K562 (cell line): ENCODE measurements around the gene SDE2. TPM values are rescaled to one million over a fixed set of nuclear protein-coding genes. Genes with fewer than 3 reads are reported as not detected.

Experiments
- AFF4 ChIP-seq: sonication (generic); formaldehyde crosslinking; IDR thresholded peaks from 2 replicates; pipeline ENCODE4 v1.8.0; 2023; ENCODE audit warnings: mild to moderate bottlenecking, missing genetic modification reagents
- CBX5 ChIP-seq: IDR thresholded peaks from 2 replicates; pipeline ENCODE4 v1.6.1; 2014; ENCODE audit warnings: low read depth, borderline replicate concordance
- CHAMP1 ChIP-seq: fragments of 450-650 bp; IDR thresholded peaks from 2 replicates; pipeline ENCODE4 v1.6.1; 2016; ENCODE audit warnings: mild to moderate bottlenecking
- ELK1 ChIP-seq: sonication (generic); formaldehyde crosslinking; IDR thresholded peaks from 2 replicates; pipeline ENCODE4 v1.8.1; 2022; ENCODE audit warnings: missing genetic modification reagents
- FOXA1 ChIP-seq: fragments of 450-650 bp; IDR thresholded peaks from 2 replicates; pipeline ENCODE4 v1.6.1; 2016; ENCODE audit warnings: mild to moderate bottlenecking, borderline replicate concordance
- GATAD2A ChIP-seq: fragments of 450-650 bp; IDR thresholded peaks from 2 replicates; pipeline ENCODE4 v1.6.1; 2017
- IRF2 ChIP-seq: sonication (generic); formaldehyde crosslinking; IDR thresholded peaks from 2 replicates; pipeline ENCODE4 v1.8.1; 2022; ENCODE audit warnings: mild to moderate bottlenecking, missing genetic modification reagents
- PHF21A ChIP-seq: fragments of 450-650 bp; IDR thresholded peaks from 2 replicates; pipeline ENCODE4 v1.6.1; 2017; ENCODE audit warnings: low read depth, borderline replicate concordance
- POLR2AphosphoS5 ChIP-seq: IDR thresholded peaks from 2 replicates; pipeline ENCODE4 v1.6.1; 2011; ENCODE audit warnings: mild to moderate bottlenecking, low read depth, low read length, moderate library complexity; ENCODE audit not compliant: control insufficient read depth, insufficient read depth
- SRF ChIP-seq, 2 experiments: fragments of 250-450, 450-650 bp in 1 of 2; sonication (Bioruptor Pico) in 1 of 2; sonication (generic) in 1 of 2; formaldehyde crosslinking; IDR thresholded peaks; 2 replicates each; pipeline versions ENCODE4 v1.5.0 to v1.5.1; 2020 to 2022; ENCODE audit warnings: mild to moderate bottlenecking in 1 of 2, missing genetic modification reagents in 1 of 2
- STAT6 ChIP-seq: sonication (generic); formaldehyde crosslinking; IDR thresholded peaks from 2 replicates; pipeline ENCODE4 v1.8.1; 2023; ENCODE audit warnings: mild to moderate bottlenecking, missing genetic modification reagents
- ZBTB11 ChIP-seq, 3 experiments: fragments of 200-800 bp in 1 of 3; fragments of 250-450 bp in 1 of 3; fragments of 450-650 bp in 1 of 3; sonication (Bioruptor Pico) in 1 of 3; sonication (Bioruptor generic) in 1 of 3; formaldehyde crosslinking in 1 of 3; IDR thresholded peaks; 2 replicates each; pipeline versions ENCODE4 v1.6.1 to v1.8.0; 2016 to 2022; ENCODE audit warnings: mild to moderate bottlenecking in 2 of 3, missing genetic modification characterization in 2 of 3, missing compliant biosample characterization in 1 of 3, moderate library complexity in 1 of 3
- ZNF324 ChIP-seq: fragments of 250-450 bp; sonication (Bioruptor Pico); IDR thresholded peaks from 2 replicates; pipeline ENCODE4 v1.4.0; 2020; ENCODE audit warnings: mild to moderate bottlenecking
- polyA plus RNA-seq, 8 experiments: library from polyadenylated mRNA; depleted of rRNA in 4 of 8; stranded (reverse) in 5 of 8; unstranded in 3 of 8; fragments of >200 nt; fragmentation: Nextera tagmentation in 2 of 8; fragmentation: Illumina TruSeq in 1 of 8; extraction: Ambion mirVana in 2 of 8; extraction: Trizol in 1 of 8; gene quantifications; 2 replicates each; pipeline versions ENCODE4 v1.2.1 to v1.2.3, GENCODE V29; 2011 to 2014; ENCODE audit warnings: inconsistent platforms in 1 of 8, missing spikeins in 1 of 8
- total RNA-seq, 7 experiments: library from RNA; depleted of rRNA in 6 of 7; stranded (reverse); fragments of >200 nt in 6 of 7; fragmentation: Illumina TruSeq in 2 of 7; extraction: Trizol in 2 of 7; gene quantifications; 2 replicates each; pipeline versions ENCODE4 v1.2.1 to v1.2.3, GENCODE V29; 2011 to 2021; ENCODE audit warnings: low replicate concordance in 1 of 7

The SDE2 gene
- total and polyA plus RNA-seq, 9 of the 15 experiments (the other 6 are each of a cell fraction or from before 2014, with no cell fraction given) = 14.3 to 62.3 (median 46.0) TPM

GRCh38 chr1:225996946-225997545 lies 2.1 kb downstream of the SDE2 start (continued):
- TF ChIP-seq POLR2AphosphoS5 (0 out of 2 replicates have a peak, but pooled peaks have one; percentile 33), CHAMP1 (no peak), FOXA1 (no peak), STAT6 (CRISPR knock-in tag) (no peak), ELK1 (CRISPR knock-in tag) (no peak), AFF4 (CRISPR knock-in tag) (no peak), SRF (CRISPR knock-in tag; IDR thresholded peaks at IDR 0.05) (0 out of 4 replicates have a peak, but pooled peaks of 1 of the 2 experiments have one; percentile 12), GATAD2A (no peak), IRF2 (CRISPR knock-in tag) (no peak), ZNF324 (CRISPR knock-in tag) (no peak), PHF21A (no peak), CBX5 (no peak), ZBTB11 (CRISPR knock-in tag; IDR thresholded peaks at IDR 0.05) (no peak)
